HepG2 (cell line): Measurements from ENCODE around the gene ZBTB46. TPM values are rescaled to one million over a fixed set of nuclear protein-coding genes. Genes with fewer than 3 reads are reported as not detected.

ENCODE experiments used
- GABPA ChIP-seq, 2 experiments: IDR thresholded peaks; 2 replicates each; pipeline ENCODE4 v1.6.1; 2011 to 2016; ENCODE audit warnings: low read depth in 2 of 2, low read length in 1 of 2, missing biosample characterization in 1 of 2, missing genetic modification characterization in 1 of 2
- ISL2 ChIP-seq: sonication (generic); formaldehyde crosslinking; IDR thresholded peaks from 2 replicates; pipeline ENCODE4 v1.5.0; 2020; ENCODE audit warnings: missing genetic modification reagents
- KDM5A ChIP-seq: fragments of 200-600 bp; sonication (generic); IDR thresholded peaks from 2 replicates; pipeline ENCODE4 v1.7.0; 2018; ENCODE audit warnings: antibody characterized with exemption, mild to moderate bottlenecking, low read length, borderline replicate concordance
- NONO ChIP-seq, 2 experiments: fragments of 450-650 bp in 1 of 2; sonication (generic) in 1 of 2; formaldehyde crosslinking in 1 of 2; IDR thresholded peaks in 1 of 2; conservative IDR thresholded peaks in 1 of 2; 2 replicates each; pipeline versions ENCODE4 v1.6.1 to v1.8.0; 2017 to 2022; ENCODE audit warnings: mild to moderate bottlenecking in 1 of 2, missing genetic modification reagents in 1 of 2, moderate library complexity in 1 of 2
- PAF1 ChIP-seq: IDR thresholded peaks from 2 replicates; pipeline ENCODE4 v1.6.1; 2016; ENCODE audit warnings: missing genetic modification reagents, missing compliant biosample characterization
- SOX13 ChIP-seq, 3 experiments: fragments of 450-650 bp in 1 of 3; sonication (generic) in 1 of 3; formaldehyde crosslinking in 1 of 3; IDR thresholded peaks in 2 of 3; conservative IDR thresholded peaks in 1 of 3; 2 replicates each; pipeline versions ENCODE4 v1.5.0 to v1.6.1; 2016 to 2020; ENCODE audit warnings: antibody characterized with exemption in 1 of 3, mild to moderate bottlenecking in 1 of 3, missing compliant biosample characterization in 1 of 3, missing genetic modification reagents in 1 of 3, moderate library complexity in 1 of 3
- ZNF121 ChIP-seq: sonication (generic); formaldehyde crosslinking; IDR thresholded peaks from 2 replicates; pipeline ENCODE4 v1.5.0; 2020; ENCODE audit warnings: mild to moderate bottlenecking, missing genetic modification reagents
- ZNF761 ChIP-seq: sonication (generic); formaldehyde crosslinking; conservative IDR thresholded peaks from 2 replicates; pipeline ENCODE4 v1.4.0; 2020; ENCODE audit warnings: mild to moderate bottlenecking, missing genetic modification reagents
- ZNF841 ChIP-seq: sonication (generic); formaldehyde crosslinking; IDR thresholded peaks from 2 replicates; pipeline ENCODE4 v1.8.1; 2023; ENCODE audit warnings: missing genetic modification reagents, borderline replicate concordance
- ZSCAN20 ChIP-seq: sonication (generic); formaldehyde crosslinking; IDR thresholded peaks from 2 replicates; pipeline ENCODE4 v1.4.0; 2020; ENCODE audit warnings: missing genetic modification reagents, mild to moderate bottlenecking, borderline replicate concordance
- polyA plus RNA-seq, 8 experiments: library from polyadenylated mRNA; depleted of rRNA in 3 of 8; stranded (reverse) in 7 of 8; unstranded in 1 of 8; fragments of >200 nt; fragmentation: Illumina TruSeq in 4 of 8; extraction: Trizol in 4 of 8; gene quantifications; 2 replicates each; pipeline versions ENCODE4 v1.2.1 to v1.2.3, GENCODE V29; 2011 to 2016; ENCODE audit warnings: low read depth in 4 of 8, missing spikeins in 1 of 8, mixed read lengths in 1 of 8; ENCODE audit not compliant: insufficient read depth in 1 of 8
- total RNA-seq, 5 experiments: library from RNA; depleted of rRNA; stranded (reverse); fragments of >200 nt; fragmentation: Illumina TruSeq; extraction: Trizol; gene quantifications; 2 replicates each; pipeline ENCODE4 v1.2.3, GENCODE V29; 2016; ENCODE audit warnings: low read depth in 1 of 5
- TF ChIP-seq, protein P1 (sequence below): sonication (generic); formaldehyde crosslinking; IDR thresholded peaks from 2 replicates; pipeline ENCODE4 v1.5.0; 2020; ENCODE audit warnings: mild to moderate bottlenecking, missing genetic modification reagents
- TF ChIP-seq, protein P2 (sequence below): sonication (generic); formaldehyde crosslinking; IDR thresholded peaks from 2 replicates; pipeline ENCODE4 v1.8.0; 2022; ENCODE audit warnings: mild to moderate bottlenecking, missing genetic modification reagents, moderate library complexity
- TF ChIP-seq, protein P3 (sequence below): sonication (generic); formaldehyde crosslinking; conservative IDR thresholded peaks from 2 replicates; pipeline ENCODE4 v1.8.0; 2022; ENCODE audit warnings: missing genetic modification reagents
- TF ChIP-seq, protein P4 (sequence below): sonication (generic); formaldehyde crosslinking; IDR thresholded peaks from 2 replicates; pipeline ENCODE4 v1.4.0; 2020; ENCODE audit warnings: missing genetic modification reagents, borderline replicate concordance
- TF ChIP-seq, protein P5 (sequence below): sonication (generic); formaldehyde crosslinking; IDR thresholded peaks from 2 replicates; pipeline ENCODE4 v1.4.0; 2020; ENCODE audit warnings: missing genetic modification reagents, mild to moderate bottlenecking, borderline replicate concordance

The ZBTB46 gene
- total and polyA plus RNA-seq, 2 of the 13 experiments (the other 11 are each of a cell fraction or from before 2014, with no cell fraction given): 1.6 to 13.5 TPM

DNA sequence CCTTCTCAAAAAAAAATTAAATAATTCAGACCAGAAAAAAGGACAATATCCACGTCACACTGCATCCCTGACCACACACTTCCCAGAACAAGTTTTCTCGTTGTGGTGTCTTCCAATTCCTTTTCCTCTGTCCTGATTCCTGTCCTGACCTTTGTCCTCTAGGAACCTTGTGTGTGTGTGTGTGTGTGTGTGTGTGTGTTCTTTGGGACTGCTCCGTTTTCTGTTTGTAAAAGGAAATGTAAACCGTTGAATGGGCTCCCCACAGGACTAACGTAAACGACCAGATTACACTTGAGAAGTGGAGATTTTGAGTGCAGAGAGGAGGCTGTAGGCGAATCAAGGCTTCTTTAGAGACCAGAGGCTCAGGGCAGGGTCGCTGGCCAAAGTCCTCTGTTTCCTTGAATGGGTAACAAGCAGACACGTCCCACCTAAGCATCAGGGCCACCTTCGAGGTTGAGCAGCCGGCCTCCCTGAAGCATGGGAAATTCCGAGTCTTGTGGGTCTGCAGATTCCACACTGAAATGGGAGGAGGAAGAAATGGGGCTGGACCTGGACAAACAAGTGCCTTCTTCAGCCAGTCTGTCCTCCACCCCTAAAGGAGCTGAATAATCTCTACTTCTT lies 7.3 kb downstream of the ZBTB46 start (continued):
- TF ChIP-seq, protein P1, sequence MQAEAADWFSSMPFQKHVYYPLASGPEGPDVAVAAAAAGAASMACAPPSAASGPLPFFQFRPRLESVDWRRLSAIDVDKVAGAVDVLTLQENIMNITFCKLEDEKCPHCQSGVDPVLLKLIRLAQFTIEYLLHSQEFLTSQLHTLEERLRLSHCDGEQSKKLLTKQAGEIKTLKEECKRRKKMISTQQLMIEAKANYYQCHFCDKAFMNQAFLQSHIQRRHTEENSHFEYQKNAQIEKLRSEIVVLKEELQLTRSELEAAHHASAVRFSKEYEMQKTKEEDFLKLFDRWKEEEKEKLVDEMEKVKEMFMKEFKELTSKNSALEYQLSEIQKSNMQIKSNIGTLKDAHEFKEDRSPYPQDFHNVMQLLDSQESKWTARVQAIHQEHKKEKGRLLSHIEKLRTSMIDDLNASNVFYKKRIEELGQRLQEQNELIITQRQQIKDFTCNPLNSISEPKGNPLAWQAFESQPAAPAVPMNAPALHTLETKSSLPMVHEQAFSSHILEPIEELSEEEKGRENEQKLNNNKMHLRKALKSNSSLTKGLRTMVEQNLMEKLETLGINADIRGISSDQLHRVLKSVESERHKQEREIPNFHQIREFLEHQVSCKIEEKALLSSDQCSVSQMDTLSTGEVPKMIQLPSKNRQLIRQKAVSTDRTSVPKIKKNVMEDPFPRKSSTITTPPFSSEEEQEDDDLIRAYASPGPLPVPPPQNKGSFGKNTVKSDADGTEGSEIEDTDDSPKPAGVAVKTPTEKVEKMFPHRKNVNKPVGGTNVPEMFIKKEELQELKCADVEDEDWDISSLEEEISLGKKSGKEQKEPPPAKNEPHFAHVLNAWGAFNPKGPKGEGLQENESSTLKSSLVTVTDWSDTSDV (CRISPR knock-in tag): no peak
- TF ChIP-seq, protein P2, sequence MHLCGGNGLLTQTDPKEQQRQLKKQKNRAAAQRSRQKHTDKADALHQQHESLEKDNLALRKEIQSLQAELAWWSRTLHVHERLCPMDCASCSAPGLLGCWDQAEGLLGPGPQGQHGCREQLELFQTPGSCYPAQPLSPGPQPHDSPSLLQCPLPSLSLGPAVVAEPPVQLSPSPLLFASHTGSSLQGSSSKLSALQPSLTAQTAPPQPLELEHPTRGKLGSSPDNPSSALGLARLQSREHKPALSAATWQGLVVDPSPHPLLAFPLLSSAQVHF (CRISPR knock-in tag): no peak
- TF ChIP-seq ISL2 (no peak), SOX13 (IDR thresholded peaks at IDR 0.05) (0 out of 2 replicates have a peak, but pooled peaks have one; percentile 28), SOX13 (CRISPR knock-in tag; conservative IDR thresholded peaks at IDR 0.05 in 1 of 2, IDR thresholded peaks at IDR 0.05 in 1 of 2) (no peak), ZNF761 (CRISPR knock-in tag) (no peak), ZSCAN20 (no peak), NONO (IDR thresholded peaks at IDR 0.05) (no peak), NONO (CRISPR knock-in tag; conservative IDR thresholded peaks at IDR 0.05) (no peak), PAF1 (CRISPR knock-in tag) (no peak), GABPA (IDR thresholded peaks at IDR 0.05; ENCODE audit: low read depth, low read length) (no peak), GABPA (CRISPR knock-in tag; IDR thresholded peaks at IDR 0.05; ENCODE audit: low read depth) (no peak), ZNF841 (no peak), KDM5A (no peak), ZNF121 (CRISPR knock-in tag) (no peak)
- TF ChIP-seq, protein P3, sequence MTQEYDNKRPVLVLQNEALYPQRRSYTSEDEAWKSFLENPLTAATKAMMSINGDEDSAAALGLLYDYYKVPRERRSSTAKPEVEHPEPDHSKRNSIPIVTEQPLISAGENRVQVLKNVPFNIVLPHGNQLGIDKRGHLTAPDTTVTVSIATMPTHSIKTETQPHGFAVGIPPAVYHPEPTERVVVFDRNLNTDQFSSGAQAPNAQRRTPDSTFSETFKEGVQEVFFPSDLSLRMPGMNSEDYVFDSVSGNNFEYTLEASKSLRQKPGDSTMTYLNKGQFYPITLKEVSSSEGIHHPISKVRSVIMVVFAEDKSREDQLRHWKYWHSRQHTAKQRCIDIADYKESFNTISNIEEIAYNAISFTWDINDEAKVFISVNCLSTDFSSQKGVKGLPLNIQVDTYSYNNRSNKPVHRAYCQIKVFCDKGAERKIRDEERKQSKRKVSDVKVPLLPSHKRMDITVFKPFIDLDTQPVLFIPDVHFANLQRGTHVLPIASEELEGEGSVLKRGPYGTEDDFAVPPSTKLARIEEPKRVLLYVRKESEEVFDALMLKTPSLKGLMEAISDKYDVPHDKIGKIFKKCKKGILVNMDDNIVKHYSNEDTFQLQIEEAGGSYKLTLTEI: no peak
- TF ChIP-seq, protein P4, sequence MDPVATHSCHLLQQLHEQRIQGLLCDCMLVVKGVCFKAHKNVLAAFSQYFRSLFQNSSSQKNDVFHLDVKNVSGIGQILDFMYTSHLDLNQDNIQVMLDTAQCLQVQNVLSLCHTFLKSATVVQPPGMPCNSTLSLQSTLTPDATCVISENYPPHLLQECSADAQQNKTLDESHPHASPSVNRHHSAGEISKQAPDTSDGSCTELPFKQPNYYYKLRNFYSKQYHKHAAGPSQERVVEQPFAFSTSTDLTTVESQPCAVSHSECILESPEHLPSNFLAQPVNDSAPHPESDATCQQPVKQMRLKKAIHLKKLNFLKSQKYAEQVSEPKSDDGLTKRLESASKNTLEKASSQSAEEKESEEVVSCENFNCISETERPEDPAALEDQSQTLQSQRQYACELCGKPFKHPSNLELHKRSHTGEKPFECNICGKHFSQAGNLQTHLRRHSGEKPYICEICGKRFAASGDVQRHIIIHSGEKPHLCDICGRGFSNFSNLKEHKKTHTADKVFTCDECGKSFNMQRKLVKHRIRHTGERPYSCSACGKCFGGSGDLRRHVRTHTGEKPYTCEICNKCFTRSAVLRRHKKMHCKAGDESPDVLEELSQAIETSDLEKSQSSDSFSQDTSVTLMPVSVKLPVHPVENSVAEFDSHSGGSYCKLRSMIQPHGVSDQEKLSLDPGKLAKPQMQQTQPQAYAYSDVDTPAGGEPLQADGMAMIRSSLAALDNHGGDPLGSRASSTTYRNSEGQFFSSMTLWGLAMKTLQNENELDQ (CRISPR knock-in tag): no peak
- TF ChIP-seq, protein P5, sequence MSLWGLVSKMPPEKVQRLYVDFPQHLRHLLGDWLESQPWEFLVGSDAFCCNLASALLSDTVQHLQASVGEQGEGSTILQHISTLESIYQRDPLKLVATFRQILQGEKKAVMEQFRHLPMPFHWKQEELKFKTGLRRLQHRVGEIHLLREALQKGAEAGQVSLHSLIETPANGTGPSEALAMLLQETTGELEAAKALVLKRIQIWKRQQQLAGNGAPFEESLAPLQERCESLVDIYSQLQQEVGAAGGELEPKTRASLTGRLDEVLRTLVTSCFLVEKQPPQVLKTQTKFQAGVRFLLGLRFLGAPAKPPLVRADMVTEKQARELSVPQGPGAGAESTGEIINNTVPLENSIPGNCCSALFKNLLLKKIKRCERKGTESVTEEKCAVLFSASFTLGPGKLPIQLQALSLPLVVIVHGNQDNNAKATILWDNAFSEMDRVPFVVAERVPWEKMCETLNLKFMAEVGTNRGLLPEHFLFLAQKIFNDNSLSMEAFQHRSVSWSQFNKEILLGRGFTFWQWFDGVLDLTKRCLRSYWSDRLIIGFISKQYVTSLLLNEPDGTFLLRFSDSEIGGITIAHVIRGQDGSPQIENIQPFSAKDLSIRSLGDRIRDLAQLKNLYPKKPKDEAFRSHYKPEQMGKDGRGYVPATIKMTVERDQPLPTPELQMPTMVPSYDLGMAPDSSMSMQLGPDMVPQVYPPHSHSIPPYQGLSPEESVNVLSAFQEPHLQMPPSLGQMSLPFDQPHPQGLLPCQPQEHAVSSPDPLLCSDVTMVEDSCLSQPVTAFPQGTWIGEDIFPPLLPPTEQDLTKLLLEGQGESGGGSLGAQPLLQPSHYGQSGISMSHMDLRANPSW (CRISPR knock-in tag): no peak
